HG03175 (cell line): ENCODE measurements around the gene ASPDH.
A peak's percentile ranks its signal among the peaks of the same experiment; 100 is the strongest.

Experiments used
- ATAC-seq: cut with Tn5 transposase; IDR thresholded peaks from one replicate; pipeline ENCODE4 v1.9.1; 2021; ENCODE audit warnings: mild to moderate bottlenecking, moderate library complexity; ENCODE audit not compliant: unreplicated experiment

Gene ASPDH

DNA sequence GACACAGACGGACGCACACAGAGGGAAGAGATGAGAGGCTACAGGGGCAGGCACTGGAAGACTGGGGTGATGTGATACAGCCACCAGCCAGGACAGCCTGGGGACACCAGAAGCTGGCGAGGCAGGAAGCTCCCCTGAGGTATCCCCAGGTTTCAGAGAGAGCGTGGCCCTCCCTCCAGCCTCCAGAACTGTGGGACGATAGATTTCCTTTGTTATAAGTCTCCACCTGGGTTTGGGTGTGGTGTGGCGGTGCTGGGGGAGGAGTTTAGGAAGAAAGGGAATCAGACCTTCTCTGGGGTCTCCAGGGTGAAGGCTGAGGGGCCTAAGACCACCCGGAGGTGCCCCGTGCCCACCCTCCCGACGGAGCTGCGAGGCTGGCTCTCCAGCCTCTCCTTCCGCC lies 2.7 kb upstream of the ASPDH start:
- no peak for ATAC-seq

DNA sequence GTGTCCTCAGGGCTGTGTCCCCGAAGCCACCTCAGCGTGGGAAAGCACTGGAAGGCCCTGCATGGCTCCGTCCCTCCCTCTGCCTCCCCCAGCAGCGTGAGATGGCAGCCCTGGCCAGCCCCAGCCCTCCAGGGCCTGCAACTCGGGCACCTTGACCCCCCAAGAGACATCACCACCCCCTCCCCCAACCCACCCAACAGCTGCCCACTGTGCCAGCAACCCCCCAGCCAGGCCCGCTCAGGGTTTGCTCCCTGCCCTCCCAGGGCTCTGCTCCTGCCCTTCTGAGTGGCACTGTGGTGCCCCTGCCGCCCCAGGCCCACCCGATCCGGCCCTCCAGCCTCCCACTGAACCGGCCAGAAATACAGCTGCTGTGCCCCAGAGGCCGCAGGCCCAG lies 1.5 kb upstream of the ASPDH start:
- ATAC-seq: no peak

DNA sequence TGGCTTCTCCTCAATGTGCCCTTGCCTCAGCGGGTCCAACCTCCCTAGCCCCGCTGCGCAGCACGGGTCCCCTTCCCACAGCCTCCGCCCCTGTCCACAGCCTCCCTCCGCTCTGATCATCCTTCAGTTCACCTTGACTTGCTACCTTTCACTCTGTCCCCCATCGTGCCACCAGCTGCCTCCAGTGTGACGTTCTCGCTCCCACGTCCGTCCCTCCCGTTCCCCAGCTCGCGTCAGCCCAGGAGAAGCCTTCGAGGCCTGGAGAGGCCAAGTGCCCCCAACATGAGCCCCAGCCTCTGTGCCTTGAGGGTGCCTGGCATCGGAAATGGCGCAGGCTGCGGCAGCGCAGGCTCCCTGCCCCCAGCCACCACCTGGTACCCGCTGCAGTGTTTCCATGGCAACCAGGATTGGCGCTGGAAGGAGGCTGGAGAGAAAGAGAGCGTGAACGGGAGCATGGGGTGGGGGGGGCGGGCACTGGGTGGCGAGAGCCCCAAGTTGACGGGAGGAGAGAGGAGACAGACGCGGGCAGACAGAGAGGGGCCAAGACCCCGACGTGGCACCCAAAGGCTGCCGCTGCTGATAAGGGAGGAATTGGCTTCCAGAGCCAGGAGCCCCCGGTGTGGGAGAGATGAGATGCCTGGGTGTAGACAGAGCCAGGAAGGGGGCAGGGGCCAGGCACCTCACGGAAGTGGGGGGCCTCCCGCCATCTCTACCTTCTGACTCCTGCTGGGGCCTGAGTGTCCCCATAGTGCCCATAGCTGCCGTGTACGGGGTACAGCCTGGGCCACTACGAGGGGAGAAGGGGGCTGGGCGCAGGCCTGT lies 844 bp upstream of the ASPDH start:
- ATAC-seq: no peak

DNA sequence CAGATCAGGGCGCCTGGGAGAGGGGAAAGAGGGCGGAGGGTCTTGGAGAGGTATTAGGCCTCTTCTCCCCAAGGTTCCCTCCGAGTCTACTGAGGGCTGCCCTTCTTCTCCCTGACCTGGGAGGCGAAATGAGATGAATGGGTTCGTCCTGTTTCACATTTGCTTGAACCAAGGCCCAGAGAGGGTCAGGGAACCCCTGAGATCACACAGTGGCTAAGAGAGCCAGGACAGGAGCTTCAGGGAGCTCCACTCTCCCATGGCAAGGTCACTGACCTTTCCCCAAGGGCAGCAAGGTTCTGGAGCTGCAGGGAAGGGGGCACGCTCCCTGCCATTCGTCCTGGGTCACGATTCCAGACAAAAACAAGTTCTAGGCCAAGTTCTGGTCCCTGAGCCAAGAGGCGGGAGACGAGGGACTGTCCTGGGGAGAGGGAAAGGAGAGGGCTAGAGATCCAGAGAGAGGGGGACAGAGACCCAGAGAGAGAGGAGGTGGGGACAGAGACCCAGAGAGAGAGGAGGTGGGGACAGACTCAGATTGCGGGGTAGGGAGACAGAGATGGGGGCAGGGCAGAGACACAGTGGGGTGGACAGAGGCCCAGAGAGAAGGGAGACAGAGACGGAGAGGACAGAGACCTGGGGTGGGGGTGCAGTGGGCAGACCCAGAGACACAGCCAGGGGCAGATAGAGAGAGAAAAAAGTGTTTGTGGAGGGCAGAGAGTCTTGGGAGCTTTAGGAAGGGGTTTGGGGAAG lies 541 bp downstream of the ASPDH start:
- ATAC-seq: no peak

DNA sequence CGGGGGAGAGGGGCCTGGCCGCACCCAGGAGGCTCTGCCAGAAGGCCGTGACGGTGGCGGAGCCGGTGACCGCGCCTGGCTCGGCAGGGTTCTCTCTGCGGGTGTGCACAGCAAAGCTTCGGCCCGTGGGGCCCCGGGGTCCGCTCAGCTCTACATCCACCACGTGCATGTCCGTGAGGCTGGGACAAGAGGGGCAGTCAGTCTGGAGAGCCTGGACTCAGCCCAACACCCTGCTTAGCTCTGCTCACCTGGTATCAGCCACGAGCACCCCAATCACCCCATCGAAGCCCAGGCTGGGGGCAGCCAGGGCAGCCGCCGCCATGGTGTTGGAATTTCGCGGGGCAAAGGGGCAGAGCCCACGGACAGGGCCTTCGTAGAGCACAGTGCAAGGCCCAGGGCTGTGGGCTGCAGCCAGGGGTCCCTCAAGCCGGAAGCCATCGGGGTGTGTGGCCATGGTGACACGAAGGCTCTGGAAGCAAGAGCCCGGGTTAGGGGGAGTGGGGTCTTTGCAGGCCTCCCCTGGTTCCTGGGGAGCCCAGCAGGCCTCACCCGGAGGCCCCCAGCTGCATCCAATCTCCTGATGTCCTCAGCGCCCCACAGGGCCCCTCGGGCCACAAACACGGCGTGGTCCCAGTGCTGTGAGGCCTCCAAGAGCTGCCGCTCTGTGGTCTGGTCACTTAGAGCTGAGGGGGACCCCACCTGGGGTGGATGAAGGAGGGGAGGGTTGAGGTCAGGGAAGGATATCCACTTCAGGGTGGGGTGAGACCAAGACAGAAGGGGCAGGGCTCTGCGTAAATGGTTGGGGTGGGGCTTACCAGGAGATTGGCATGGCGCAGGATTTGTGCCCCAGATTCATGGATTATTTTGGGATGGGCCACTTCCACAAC lies 1.4 kb downstream of the ASPDH start:
- no peak for ATAC-seq

DNA sequence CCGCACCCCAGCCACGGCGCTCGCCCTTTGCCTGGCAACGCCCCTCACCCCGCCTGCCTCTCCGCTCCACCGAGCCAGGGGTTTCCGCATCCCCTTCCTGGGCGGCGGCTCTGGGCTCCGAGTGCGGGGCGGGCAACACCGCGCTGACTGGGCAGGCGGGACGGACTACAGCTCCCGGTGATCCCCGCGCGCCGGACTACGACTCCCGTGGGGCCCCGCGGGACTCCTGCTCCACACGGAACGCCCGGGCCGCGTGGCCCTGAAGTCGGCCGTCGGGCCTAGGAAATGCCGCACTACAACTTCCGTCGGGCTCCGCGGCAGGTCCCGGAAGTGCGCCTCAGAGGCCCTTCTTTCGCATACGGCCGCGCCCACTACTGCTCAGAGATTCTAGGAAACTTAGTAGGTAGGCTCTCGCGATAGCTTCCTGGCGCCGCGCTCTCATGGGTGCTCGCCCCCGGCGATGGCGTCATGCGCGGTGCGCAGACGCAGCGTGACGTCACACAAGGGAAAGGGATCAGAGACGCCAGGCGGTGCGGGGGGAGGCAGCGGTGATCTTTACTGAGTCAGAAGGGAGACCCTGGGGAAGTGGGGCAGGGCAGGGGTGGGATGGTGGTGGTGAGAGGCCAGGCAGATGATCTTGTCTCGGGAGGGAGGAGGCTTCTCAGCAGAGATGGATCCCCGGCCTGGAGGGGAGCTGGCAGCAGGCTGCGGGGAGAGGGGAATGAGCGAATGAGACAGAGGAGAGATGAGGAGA lies 2.5 kb downstream of the ASPDH start, which contains the start of gene JOSD2:
Gene JOSD2, minus strand, starts transcription at position 123 of the 754 bp plus-strand sequence. CDS start 760 bp downstream, outside the sequence.
- ATAC-seq: peak; percentile 85

DNA sequence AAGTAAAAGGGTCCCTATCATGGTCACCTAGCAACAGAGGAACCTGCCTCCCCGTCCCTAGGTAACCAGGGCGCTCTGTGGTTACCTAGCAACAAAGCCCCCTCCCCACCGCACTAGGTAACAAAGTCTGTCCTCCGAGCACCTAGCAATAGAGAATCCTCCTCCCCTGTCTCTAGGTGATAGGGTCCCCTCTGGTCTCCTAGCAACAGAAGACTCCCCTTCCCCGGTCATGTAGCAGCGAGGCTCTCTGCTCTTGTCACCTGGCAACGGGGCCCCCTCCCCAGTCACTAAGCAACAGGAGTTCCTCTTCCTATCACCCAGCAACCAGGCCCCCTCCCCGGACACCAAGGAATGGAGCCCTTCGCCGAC lies 3.0 kb downstream of the ASPDH start:
- ATAC-seq: no peak

DNA sequence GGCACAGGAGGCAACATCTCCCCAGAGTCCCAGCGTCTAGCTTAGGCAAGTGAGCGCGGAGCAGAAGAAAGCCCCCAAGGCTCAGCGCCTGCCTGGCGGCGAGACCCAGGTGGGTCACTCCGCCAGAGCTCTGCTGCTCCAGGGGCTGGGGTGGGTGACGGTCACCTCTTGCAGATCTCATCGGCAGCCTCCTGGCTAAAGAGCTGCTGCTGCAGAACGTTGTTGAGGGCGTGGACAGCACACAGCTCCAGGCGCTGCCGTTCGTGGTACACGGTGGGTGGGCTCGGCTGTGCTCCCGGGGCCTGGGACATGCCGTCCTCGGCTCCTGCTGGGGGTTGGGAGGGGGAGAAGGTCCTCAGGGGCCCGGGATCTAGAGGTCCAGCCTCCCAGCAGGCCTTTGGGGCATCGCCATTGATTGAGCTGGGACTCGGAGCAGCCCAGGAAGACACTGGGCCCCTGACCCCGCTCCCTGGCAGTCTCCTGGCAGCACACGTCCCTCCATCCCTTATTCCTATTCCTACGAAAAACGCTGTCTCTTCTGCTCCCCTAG lies 3.5 kb downstream of the ASPDH start:
- ATAC-seq: no peak

DNA sequence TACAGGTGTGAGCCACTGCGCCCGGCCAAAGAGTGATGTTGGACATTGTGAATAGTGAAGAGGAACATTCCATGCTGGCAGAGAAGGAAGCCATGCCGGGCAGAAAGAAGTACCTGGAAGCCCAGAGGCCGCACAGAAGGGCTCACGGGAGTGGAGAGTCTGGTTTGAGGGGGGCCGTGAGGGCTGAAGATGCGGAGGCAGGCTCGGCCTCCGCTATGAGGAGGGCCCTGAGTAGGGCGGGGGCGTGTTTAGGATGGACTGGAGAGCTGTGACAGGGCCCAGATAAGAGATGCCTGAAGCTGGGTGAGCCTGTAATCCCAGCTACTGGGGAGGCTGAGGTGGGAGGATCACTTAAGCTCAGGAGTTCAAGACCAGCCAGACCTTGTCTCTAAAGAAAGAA lies 4.3 kb downstream of the ASPDH start:
- ATAC-seq: no peak

DNA sequence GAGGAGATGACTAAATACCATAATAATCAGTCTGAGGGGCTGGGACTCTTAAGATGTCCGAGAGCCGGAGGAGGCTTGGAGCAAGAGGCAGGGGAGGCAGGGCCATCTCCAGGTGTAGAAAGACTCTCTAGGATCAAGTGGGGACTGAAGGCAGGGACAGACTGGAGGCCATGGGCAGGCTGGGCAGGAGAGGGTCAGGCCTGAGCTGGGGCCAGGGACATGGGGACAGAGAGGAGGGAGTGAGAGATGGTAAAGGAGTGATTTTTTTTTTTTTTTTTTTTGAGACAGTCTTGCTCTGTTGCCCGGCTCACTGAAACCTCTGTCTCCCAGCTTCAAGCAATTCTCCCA lies 4.9 kb downstream of the ASPDH start:
- ATAC-seq: no peak

DNA sequence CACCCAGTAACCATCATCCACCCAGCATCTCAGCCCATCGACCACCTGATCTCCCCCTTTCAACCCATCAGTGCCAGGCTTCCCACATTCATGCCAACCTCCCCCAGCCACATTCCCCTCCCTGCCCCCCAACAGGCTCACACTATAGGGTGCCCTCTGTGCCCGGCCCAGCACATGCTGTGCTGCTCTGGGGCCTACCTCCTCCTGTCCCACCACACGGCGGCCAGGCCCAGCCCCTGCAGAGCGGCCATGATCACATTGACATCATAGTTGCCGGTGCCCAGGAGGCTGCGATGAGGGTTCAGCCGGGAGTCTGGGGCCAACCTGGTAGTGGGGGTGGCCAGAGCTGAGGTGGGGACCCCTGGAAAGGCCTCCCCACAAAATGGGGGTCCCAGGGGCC lies 6.3 kb downstream of the ASPDH start:
- no peak for ATAC-seq

DNA sequence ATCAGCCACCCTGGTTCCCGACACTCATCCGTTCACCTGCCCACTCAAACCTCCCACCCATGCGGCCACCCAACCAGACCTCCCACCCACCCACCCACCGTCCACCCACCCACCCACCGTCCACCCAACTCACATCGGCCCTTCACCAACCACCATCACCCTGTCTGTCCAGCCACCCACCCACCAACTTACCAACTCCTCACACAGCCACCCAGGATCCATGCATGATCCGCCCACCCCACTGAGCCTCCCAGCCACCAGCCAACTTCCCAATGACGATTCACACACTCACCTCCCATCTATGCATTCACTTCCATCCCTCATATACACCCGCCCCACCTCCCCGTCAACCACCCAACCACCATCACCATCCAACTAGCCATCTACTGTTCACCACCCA lies 7.0 kb downstream of the ASPDH start:
- ATAC-seq: no peak

DNA sequence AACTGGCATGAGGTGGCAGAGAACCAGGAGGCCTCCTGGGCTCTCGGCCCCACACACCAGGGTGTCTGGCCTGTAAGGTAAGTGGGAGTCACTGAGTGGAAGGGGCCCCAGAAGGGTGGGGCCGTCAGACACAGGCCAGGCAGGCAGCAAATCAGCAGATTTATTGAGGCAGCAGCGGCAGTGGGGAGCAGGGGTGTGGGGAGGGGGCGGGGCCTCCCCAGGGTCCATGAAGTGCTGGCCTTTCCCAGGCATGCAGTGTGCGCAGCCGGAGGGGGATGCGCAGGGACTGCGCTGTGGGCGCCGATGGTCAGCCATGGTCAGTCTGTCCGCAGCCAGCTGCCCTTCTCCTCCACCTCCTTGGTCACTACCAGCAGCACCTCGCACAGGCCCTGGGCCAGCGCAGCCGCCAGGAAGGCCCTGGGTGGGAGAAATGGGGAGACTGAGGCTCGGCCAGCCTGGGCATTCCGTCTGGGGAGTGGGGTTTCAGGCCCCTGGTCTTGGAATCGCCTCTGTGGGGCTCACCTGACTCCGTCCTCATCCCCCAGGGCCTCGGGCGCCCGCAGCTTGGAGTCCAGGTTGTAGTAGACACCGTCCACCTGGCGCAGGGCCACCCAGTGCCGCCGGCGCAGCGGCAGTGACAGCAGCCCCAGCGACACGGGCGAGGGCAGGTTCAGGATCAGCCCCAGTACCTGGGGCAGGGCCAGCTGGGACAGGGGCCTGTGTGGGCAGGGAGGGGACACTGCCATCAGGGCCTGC lies 7.7 kb downstream of the ASPDH start:
- no peak for ATAC-seq

DNA sequence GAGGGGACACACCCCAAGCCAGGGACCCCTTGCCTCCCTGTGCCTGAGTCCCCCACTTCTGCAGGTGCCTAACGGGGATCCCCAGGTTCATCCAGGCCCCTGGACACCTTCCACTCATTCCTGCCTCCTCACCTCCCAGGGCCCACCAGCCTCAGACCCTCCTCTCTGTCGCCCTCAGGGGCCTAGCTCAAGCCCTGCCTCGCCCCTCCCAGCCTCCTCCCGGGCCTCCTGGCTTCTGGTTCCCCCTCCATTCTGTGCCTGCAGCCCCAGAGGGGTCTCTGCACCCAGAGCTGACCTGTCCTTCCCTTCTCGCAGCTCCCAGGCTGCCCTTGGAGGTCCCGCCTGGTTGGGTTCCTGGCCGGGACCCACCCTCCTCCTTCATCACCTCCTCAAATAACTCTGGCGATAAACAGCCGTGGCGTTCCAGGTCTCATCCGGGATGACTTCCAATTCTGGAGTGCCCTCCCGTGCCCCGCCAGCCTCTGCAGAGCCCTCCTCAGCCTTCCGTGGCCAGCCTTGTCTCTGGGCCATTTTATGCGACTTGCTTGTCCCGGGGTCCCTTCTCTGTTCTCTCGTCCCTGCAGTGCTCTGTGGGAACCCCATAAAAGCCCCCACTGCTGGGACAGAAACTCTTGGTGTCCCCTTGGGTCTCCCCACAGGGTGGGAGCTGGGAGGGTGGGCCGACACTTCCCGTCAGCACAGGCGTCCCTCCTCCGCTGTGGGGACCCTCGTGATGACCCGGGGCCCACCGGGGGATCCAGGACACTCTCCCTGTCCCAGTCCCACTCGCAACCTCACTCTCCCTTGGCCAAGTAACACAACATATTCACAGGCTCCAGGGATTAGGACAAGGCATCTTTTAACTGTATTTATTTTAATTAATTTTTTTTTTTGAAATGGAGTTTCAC lies 11.9 kb downstream of the ASPDH start:
- no peak for ATAC-seq

DNA sequence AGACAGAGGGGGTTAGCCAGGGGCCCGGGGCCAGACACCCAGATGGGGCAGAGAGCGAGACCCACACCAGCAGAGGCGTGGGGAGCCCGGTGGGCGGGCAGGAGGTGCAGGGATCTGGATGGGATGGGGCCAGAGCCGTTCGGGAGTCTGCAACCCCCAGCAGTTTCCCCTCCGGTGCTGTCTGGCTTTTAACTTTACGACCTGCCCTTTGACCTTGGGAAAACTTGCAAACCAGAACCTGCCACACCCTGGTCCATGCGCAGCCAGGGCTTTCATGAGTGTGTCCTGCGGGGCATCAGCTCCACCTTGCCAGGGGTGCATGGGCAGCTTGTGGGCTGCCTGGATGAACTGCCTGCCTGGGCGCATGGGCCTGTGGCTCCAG lies 12.5 kb downstream of the ASPDH start:
- no peak for ATAC-seq

DNA sequence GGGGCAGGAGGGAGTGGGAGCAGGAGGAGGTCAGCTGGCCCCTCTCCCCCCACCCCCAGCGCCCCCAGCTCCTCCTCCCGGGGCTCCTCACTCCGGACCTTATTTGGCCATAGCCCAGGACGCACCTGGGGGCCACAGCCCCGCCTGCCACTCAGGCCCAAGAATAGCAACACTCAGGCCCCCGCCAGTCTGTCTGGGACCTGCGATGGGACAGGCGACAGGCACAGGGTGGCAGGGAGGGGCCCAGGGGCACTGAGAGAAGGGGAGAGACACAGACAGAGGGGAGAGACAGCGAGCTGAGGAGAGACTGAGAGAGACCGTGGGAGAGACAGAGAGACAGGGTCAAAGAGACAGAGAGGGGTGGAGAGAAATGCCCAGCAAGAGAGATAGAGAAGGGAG lies 13.0 kb downstream of the ASPDH start:
- no peak for ATAC-seq

DNA sequence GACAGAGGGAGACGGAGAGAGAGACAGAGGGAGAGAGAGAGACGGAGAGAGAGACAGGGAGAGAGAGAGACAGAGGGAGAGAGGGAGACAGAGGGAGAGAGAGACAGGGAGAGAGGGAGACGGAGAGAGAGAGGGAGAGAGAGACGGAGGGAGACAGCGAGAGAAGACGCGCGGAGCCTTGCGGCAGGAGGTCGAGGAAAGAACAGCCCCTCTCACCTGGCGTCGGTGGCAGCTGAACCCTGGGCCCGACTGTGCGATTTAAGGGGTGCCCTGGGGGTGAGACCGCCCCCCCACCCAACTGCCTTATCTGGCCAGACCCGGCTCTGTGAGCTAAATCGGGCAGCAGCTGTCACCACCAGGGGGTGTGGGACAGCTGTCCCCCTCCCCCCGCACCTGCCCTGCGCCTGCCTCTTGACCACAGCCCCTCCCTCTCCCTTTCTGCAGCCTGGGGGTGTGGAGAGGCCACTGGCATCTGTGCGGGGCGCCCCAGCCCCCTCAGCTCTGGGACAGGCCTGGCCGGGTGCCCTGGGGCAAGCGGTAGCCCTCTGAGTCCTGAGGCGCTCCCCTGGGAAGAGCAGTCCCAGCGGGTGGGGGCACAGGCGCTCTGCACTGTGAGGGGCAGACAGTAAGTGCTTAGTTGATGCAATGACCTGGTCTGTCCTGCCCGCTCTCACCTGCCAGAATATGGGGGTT lies 13.5 kb downstream of the ASPDH start:
- ATAC-seq: no peak
